ENCODE measurements around the gene SEMA6C.

SEMA6C gene

GRCh38 chr1:151156515-151156819, 10.0 kb upstream of the SEMA6C start, which contains the start of gene TNFAIP8L2:
Gene TNFAIP8L2 (plus strand): TSS chr1:151156649. CDS start chr1:151158698, 2,049 bp downstream.
- peak within 1 kb of the TSS; percentile 19; the same call in 1 of the 2 replicates for H3K9ac ChIP-seq (ENCODE audit: low read length)
- no peaks in the 10 kb centered on the region for H3K9me3 ChIP-seq (ENCODE audit: insufficient read depth, low read length)
- H3K36me3 ChIP-seq (ENCODE audit: low read length), result no peaks in the 10 kb centered on the region
- H3K79me2 ChIP-seq (ENCODE audit: insufficient read depth, low read length), result no peaks in the 10 kb centered on the region
- peak within 1 kb of the TSS; percentile 6 for H2AFZ ChIP-seq (ENCODE audit: low read depth, low read length, severe bottlenecking)
- no peak for TF ChIP-seq EZH2phosphoT487 (conservative IDR thresholded peaks at IDR 0.05; ENCODE audit: low read length)
- no peak for TF ChIP-seq CTCF (IDR thresholded peaks at IDR 0.05; ENCODE audit: insufficient read depth, low read length, poor library complexity, severe bottlenecking)
- no peaks in the 10 kb centered on the region for H3F3A ChIP-seq (ENCODE audit: insufficient read depth)
- H4K20me1 ChIP-seq (ENCODE audit: low read depth, low read length), result no peaks in the 10 kb centered on the region
- no peak within 1 kb of the TSS for H3K27ac ChIP-seq (ENCODE audit: low read depth, low read length)
- H3K27me3 ChIP-seq (ENCODE audit: low read length), result no peaks in the 10 kb centered on the region
- no peaks in the 10 kb centered on the region for H3K9me2 ChIP-seq (replicated peaks; ENCODE audit: insufficient read depth, low read length)
- peak within 1 kb of the TSS; percentile 45 for H3K4me2 ChIP-seq (ENCODE audit: low read depth, low read length, poor library complexity, severe bottlenecking)
- H3K4me3 ChIP-seq (ENCODE audit: insufficient read depth, low read length, poor library complexity, severe bottlenecking), result no peak within 1 kb of the TSS

GRCh38 chr1:151147665-151148064, 1.2 kb upstream of the SEMA6C start:
- Histone ChIP-seq H3K4me3 (ENCODE audit: insufficient read depth, low read length, poor library complexity, severe bottlenecking) (no peak overlapping the region), H3F3A (ENCODE audit: insufficient read depth) (no peaks in the 10 kb centered on the region), H3K27ac (ENCODE audit: low read depth, low read length) (no peak overlapping the region), H3K79me2 (ENCODE audit: insufficient read depth, low read length) (no peaks in the 10 kb centered on the region), H4K20me1 (ENCODE audit: low read depth, low read length) (no peaks in the 10 kb centered on the region), H3K9me3 (ENCODE audit: insufficient read depth, low read length) (no peaks in the 10 kb centered on the region), H3K9ac (ENCODE audit: low read length) (no peak overlapping the region), H3K4me2 (ENCODE audit: low read depth, low read length, poor library complexity, severe bottlenecking) (no peak overlapping the region), H3K36me3 (ENCODE audit: low read length) (no peaks in the 10 kb centered on the region), H3K27me3 (ENCODE audit: low read length) (no peaks in the 10 kb centered on the region), H2AFZ (ENCODE audit: low read depth, low read length, severe bottlenecking) (no peak overlapping the region), H3K9me2 (replicated peaks; ENCODE audit: insufficient read depth, low read length) (no peaks in the 10 kb centered on the region)
- no peak for TF ChIP-seq EZH2phosphoT487 (conservative IDR thresholded peaks at IDR 0.05; ENCODE audit: low read length)
- no peak for TF ChIP-seq CTCF (IDR thresholded peaks at IDR 0.05; ENCODE audit: insufficient read depth, low read length, poor library complexity, severe bottlenecking)

GRCh38 chr1:151147132-151147503, 687 bp upstream of the SEMA6C start:
- H4K20me1 ChIP-seq (ENCODE audit: low read depth, low read length), result no peaks in the 10 kb centered on the region

More at GRCh38 chr1:151147132-151147503, 687 bp upstream of the SEMA6C start:
- no peaks in the 10 kb centered on the region for H3F3A ChIP-seq (ENCODE audit: insufficient read depth)
- H3K27me3 ChIP-seq (ENCODE audit: low read length), result no peaks in the 10 kb centered on the region
- H3K79me2 ChIP-seq (ENCODE audit: insufficient read depth, low read length), result no peaks in the 10 kb centered on the region
- H3K36me3 ChIP-seq (ENCODE audit: low read length), result no peaks in the 10 kb centered on the region
- H3K9me3 ChIP-seq (ENCODE audit: insufficient read depth, low read length), result no peaks in the 10 kb centered on the region
- no peak overlapping the region for H3K27ac ChIP-seq (ENCODE audit: low read depth, low read length)
- H3K4me2 ChIP-seq (ENCODE audit: low read depth, low read length, poor library complexity, severe bottlenecking), result peak overlapping the region; percentile 90
- peak overlapping the region; percentile 41 for H3K9ac ChIP-seq (ENCODE audit: low read length)
- H3K4me3 ChIP-seq (ENCODE audit: insufficient read depth, low read length, poor library complexity, severe bottlenecking), result peak overlapping the region; percentile 81
- H3K9me2 ChIP-seq (replicated peaks; ENCODE audit: insufficient read depth, low read length), result no peaks in the 10 kb centered on the region
- H2AFZ ChIP-seq (ENCODE audit: low read depth, low read length, severe bottlenecking), result peak overlapping the region; percentile 95
- no peak for TF ChIP-seq EZH2phosphoT487 (conservative IDR thresholded peaks at IDR 0.05; ENCODE audit: low read length)
- TF ChIP-seq CTCF (IDR thresholded peaks at IDR 0.05; ENCODE audit: insufficient read depth, low read length, poor library complexity, severe bottlenecking), result no peak

All from SU-DHL-6 (cell line).